ENCODE measurements around the gene IFT57.

Gene IFT57

DNA sequence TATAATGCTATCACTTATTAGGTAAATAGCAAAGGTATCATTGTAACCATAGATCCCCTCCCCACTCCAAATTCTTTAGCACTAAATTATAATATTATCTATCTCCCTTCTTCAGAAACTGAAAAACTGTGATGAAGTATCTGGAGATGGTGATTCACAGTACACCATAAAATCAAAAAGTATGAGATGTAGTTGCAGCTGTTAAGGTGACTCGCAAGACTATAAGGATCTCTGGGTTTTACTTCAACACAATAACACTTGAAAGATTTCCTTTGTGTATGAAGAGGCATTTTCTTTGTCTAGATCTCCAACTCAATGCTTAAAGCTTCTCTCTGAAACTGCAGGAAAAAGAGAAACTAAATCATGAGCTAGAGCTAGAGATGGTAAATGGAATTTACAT, 46.9 kb downstream of the IFT57 start:
- no peak for DNase-seq (ENCODE audit: low spot score)
- no peak for TF ChIP-seq CTCF (IDR thresholded peaks at IDR 0.05; ENCODE audit: extremely low read depth, missing control alignments)

GRCh38 chr3:108171106-108171505, 51.1 kb downstream of the IFT57 start:
- DNase-seq (ENCODE audit: low spot score): no peak
- TF ChIP-seq CTCF (IDR thresholded peaks at IDR 0.05; ENCODE audit: extremely low read depth, missing control alignments): no peak

DNA sequence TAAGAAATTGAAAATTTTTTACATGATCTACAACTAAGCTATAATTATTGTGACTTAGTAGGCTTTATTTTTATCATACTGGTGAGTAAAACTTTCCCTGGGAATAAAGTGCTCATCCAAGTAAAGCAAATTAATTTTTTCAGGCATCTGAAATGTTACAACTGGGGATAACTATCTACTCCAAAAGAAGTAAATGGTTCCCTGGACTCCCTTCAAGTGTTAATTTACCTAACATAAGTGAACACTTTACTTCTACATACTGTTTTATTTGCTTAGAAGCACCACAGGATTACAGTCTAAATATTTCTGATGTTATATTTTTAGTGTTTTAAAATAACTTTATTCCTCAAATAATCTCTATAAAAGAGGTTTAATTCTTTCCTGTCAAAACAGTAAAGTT, 57.8 kb downstream of the IFT57 start:
- TF ChIP-seq CTCF (IDR thresholded peaks at IDR 0.05; ENCODE audit: extremely low read depth, missing control alignments): no peak
- no peak for DNase-seq (ENCODE audit: low spot score)

GRCh38 chr3:108159865-108160264, 62.4 kb downstream of the IFT57 start:
- DNase-seq (ENCODE audit: low spot score): no peak
- no peak for TF ChIP-seq CTCF (IDR thresholded peaks at IDR 0.05; ENCODE audit: extremely low read depth, missing control alignments)

DNA sequence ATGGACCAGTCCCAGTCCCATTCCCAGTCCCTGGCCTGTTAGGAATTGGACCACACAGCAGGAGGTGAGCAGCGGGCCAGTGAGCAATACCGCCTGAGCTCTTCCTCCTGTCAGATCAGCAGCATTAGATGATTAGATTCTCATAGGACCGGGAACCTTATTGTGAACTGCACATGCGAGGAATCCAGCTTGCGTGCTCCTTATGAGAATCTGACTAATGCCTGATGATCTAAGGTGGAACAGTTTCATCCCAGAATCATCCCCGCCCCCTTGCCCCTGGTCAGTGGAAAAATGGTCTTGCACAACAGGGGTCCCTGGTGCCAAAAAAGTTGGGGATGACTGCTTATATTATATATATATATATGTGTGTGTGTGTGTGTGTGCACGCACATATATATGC, 63.1 kb downstream of the IFT57 start:
- DNase-seq (ENCODE audit: low spot score): no peak
- no peak for TF ChIP-seq CTCF (IDR thresholded peaks at IDR 0.05; ENCODE audit: extremely low read depth, missing control alignments)

- DNase-seq (ENCODE audit: low spot score): no peak
Measured at GRCh38 chr3:108158251-108158650, 64.0 kb downstream of the IFT57 start.

GRCh38 chr3:108157273-108157672, 65.0 kb downstream of the IFT57 start:
- DNase-seq (ENCODE audit: low spot score): no peak
- no peak for TF ChIP-seq CTCF (IDR thresholded peaks at IDR 0.05; ENCODE audit: extremely low read depth, missing control alignments)

More at GRCh38 chr3:108158251-108158650, 64.0 kb downstream of the IFT57 start:
- no peak for TF ChIP-seq CTCF (IDR thresholded peaks at IDR 0.05; ENCODE audit: extremely low read depth, missing control alignments)
